NCI-H146 treated with DMSO at 0.1 percent for 48 hours (cell line): ENCODE measurements around the gene CENPT.

Source experiments
- DNase-seq: peaks from one replicate; lab custom pipeline; 2025; ENCODE audit not compliant: unreplicated experiment; lab: John Stamatoyannopoulos, UW

CENPT gene

GRCh38 chr16:67847064-67847861, at the start of gene CENPT:
Gene CENPT, minus strand, starts transcription at chr16:67847693. Its CDS starts 13,834 bp downstream, at chr16:67833859.
- no peak for DNase-seq

- DNase-seq: no peak
These were observed 49.7 kb upstream of the CENPT start for GRCh38 chr16:67897231-67897630.

- no peak for DNase-seq
These were observed 46.4 kb upstream of the CENPT start for GRCh38 chr16:67893743-67894399.

- DNase-seq: peak; percentile 76
These were observed 45.6 kb upstream of the CENPT start, which contains the start of gene PSKH1 for GRCh38 chr16:67892899-67893742. Gene PSKH1, plus strand, starts transcription at chr16:67893254. Its CDS starts 15,496 bp downstream, at chr16:67908750.

GRCh38 chr16:67892375-67892774, 44.9 kb upstream of the CENPT start:
- DNase-seq: no peak

- DNase-seq: no peak
These were observed 40.8 kb upstream of the CENPT start for GRCh38 chr16:67888331-67888730.

GRCh38 chr16:67886387-67886786, 38.9 kb upstream of the CENPT start:
- DNase-seq: no peak

GRCh38 chr16:67885976-67886375, 38.5 kb upstream of the CENPT start:
- no peak for DNase-seq

- no peak for DNase-seq
These were observed 38.1 kb upstream of the CENPT start for GRCh38 chr16:67885545-67885944.

- no peak for DNase-seq
These were observed 37.2 kb upstream of the CENPT start, which contains the start of gene NRN1L for GRCh38 chr16:67884684-67885083. Gene NRN1L, plus strand, starts transcription at chr16:67884885. Its CDS starts 19 bp downstream, at chr16:67884904.

GRCh38 chr16:67883872-67884261, 36.4 kb upstream of the CENPT start:
- no peak for DNase-seq

GRCh38 chr16:67883146-67883871, 35.8 kb upstream of the CENPT start:
- DNase-seq: no peak

GRCh38 chr16:67882374-67883145, 35.1 kb upstream of the CENPT start:
- DNase-seq: no peak

GRCh38 chr16:67881621-67882161, 34.2 kb upstream of the CENPT start:
- no peak for DNase-seq

- no peak for DNase-seq
These were observed 33.1 kb upstream of the CENPT start for GRCh38 chr16:67880584-67880983.

GRCh38 chr16:67879936-67880335, 32.4 kb upstream of the CENPT start:
- no peak for DNase-seq

- no peak for DNase-seq
These were observed 32.0 kb upstream of the CENPT start for GRCh38 chr16:67879462-67879861.

- no peak for DNase-seq
These were observed 31.4 kb upstream of the CENPT start for GRCh38 chr16:67878846-67879245.

GRCh38 chr16:67878232-67878631, 30.7 kb upstream of the CENPT start:
- no peak for DNase-seq

- DNase-seq: no peak
These were observed 29.6 kb upstream of the CENPT start for GRCh38 chr16:67877064-67877463.
